KOPT-K1 (cell line): ENCODE results near the gene BIRC7.
"Not testable (repeated sequence)": the region's sequence is repeated elsewhere in the genome, so short reads cannot be mapped to it uniquely, and the experiment has no call there.

ENCODE experiments used
- H3K27ac ChIP-seq: fragments of 200-600 bp; sonication (generic); 2 replicates; pipeline ENCODE4 v1.5.1; 2016; ENCODE audit warnings: antibody characterized with exemption, mild to moderate bottlenecking, low read depth, low read length; ENCODE audit not compliant: poor library complexity, severe bottlenecking
- H3K36me3 ChIP-seq: fragments of 200-600 bp; sonication (generic); 2 replicates; pipeline ENCODE4 v1.5.1; 2017; ENCODE audit warnings: antibody characterized with exemption, mild to moderate bottlenecking, low read length, moderate library complexity; ENCODE audit not compliant: insufficient read depth
- H3K9me3 ChIP-seq: fragments of 200-600 bp; sonication (generic); 2 replicates; pipeline ENCODE4 v1.5.1; 2017; ENCODE audit warnings: antibody characterized with exemption, low read length, mild to moderate bottlenecking; ENCODE audit not compliant: insufficient read depth, poor library complexity, severe bottlenecking

BIRC7 gene

DNA sequence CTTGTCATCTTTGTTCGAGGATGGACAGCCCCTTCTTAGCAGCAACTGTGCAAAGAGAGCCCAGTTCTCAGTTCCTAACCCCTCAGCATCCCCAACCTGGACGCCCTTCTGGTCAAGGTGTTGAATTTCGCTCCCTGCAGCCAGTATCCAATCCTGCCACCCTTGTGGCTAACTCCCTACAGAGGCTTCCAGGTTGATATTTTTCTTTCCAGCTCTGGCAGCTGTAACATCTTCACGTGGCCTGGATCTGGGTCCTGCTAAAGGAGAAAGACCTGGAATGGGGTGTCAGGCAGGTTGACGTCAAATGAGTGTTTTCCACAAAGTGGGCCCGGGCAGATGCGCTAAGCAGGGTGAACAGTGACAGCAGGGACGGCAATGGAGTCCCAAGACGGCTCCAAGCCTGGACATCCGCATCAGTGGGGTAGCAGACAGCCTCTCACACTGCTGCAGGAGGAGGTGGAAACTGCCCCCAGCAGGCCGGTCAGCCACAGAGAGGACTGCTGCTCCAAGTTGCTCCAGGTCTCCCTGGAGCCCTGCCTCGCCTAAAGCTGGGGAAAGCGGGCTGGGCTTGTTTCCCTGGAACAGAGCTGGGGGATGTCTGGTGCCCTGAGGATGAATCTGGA is 18.7 kb upstream of the BIRC7 start:
- Histone ChIP-seq H3K27ac (peak overlapping the region; percentile 86), H3K9me3 (no peaks in the 10 kb centered on the region), H3K36me3 (peaks cover 30% of the 10 kb centered on the region)

DNA sequence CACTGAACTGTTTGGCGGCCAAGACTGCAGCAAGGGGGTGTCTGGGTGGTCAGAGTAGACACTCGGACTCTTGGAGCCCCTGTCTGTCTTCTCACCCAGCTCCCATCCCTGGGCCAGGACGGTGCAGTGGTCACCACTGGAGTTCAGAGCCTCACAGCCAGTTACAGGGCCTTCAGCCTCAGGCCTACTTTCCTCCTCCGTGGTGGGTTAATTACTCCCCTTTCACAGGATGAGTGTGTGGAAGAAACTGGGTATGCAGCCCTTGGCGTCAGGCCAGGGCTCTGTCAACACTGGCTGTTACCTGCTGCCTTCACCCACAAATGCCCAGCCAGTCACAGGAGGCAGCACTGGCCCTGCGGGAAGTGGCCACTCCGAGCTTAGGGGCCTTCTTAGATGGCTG is 18.0 kb upstream of the BIRC7 start:
- no peaks in the 10 kb centered on the region for H3K9me3 ChIP-seq
- H3K36me3 ChIP-seq = peaks cover 22% of the 10 kb centered on the region
- H3K27ac ChIP-seq = no peak overlapping the region

DNA sequence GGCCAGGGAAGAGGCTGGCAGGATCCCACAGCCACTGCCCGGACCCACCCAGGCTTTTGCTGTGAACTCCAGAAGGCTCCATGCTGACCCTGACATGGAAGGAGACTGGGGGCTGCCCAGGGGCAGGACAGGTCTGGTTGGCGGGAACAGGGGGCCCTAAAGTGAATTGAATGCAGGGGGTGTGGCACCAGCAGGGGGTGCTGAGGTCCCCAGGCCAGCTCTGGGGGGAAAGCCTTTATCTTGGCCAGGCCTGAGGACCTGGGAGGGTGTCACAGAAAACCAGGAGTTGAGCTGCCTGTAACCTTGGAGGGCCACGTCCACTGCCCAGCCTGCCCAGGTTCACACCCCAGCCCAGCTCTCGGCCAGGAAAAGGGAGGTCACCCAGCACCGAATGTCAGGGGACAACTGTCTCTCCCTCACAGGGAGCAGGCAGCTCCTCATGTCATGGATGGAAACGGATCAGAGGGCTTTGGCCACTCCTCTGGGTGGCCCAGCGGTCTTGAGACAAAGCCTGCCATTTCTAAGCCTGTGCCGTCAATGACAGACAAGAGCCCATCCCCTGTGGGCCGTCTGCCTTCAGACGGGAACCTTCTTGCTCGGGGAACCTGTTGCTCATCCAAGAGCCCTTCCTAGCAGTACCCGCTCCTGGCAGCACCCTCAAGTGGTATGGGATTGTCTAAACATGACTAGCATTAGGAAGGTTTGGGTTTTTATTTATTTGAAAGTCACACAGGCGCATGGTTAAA is 16.8 kb upstream of the BIRC7 start:
- H3K9me3 ChIP-seq = no peaks in the 10 kb centered on the region
- H3K27ac ChIP-seq = no peak overlapping the region
- peaks cover 10% of the 10 kb centered on the region for H3K36me3 ChIP-seq

DNA sequence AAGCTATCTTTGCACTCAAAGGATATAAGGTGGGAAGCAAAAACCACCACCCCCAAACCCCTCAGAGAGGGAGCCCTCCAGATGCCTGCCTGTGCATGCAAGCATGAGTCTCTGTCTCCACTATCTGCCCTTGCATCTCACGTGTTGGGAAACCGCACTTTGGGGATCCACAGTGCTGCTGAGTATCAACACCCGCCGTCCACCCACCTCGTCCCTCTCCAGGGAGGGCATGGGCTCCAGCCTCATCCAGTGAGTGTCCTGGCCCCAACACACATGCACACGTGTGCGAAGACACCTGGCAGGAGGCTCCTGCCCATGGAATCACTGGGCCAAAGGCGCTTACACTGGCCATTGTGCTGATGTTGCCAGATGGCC is 16.3 kb upstream of the BIRC7 start:
- peaks cover 5% of the 10 kb centered on the region for H3K36me3 ChIP-seq
- no peak overlapping the region for H3K27ac ChIP-seq
- H3K9me3 ChIP-seq = no peaks in the 10 kb centered on the region

DNA sequence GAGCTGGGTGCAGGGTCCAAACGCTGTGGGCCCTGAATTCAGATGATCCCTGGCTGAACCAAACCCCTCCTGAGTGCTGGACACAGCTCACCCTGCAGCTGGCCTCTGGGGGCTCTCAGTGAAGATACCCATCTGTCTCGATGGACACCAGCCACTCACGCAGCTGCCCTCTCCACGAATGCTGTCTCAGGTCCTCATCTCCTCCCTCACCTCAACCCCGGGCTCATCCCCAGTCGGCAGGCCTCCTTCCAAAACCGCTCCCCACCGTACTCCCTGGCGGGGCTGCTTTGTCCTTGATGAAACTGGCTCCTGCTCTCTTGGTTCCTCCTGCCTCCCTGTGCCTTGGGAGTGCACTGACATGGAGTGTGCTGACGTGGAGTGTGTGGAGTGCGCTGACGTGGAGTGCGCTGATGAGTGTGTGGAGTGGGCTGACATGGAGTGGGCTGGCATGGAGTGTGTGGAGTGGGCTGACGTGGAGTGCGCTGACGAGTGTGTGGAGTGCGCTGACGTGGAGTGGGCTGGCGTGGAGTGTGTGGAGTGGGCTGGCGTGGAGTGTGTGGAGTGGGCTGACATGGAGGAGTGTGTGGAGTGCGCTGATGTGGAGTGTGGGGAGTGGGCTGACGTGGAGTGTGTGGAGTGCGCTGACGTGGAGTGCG is 15.7 kb upstream of the BIRC7 start:
- H3K36me3 ChIP-seq = no peaks in the 10 kb centered on the region
- no peaks in the 10 kb centered on the region for H3K9me3 ChIP-seq
- H3K27ac ChIP-seq = no peak overlapping the region

DNA sequence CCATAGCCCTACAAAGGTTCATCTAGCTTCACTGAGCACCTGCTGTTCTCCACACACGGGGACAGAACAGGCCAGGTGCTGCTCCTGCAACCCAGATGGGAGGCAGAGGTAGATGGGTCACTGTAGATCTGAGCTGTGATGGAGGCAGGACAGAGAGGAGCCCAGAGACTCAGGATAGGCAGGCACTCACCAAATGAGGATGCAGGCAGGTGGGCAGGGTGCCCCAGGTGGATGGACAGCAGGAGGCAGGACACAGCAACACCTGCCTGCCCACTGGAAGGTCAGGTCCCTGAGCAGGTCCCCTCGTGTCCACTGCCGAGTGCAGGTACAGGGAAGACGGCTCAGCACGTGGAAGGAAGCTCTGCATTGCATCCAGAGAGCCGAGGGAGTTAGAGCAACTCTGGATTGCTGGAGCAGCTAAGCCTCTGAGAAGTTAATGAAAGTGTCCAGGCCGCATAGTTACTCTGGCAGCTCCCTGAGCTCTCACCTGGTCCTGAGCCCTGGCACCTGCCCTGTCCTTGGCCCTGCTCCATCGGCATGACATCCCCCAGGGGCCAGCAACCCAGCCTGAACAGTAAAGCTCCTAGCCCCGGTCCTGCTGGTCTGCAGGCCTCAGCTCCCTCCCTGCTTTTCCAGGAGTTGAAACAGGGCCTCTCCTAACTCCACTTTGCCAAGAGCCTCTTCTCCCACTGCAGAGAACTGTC is 14.9 kb upstream of the BIRC7 start:
- no peaks in the 10 kb centered on the region for H3K36me3 ChIP-seq
- H3K27ac ChIP-seq = no peak overlapping the region
- H3K9me3 ChIP-seq = no peaks in the 10 kb centered on the region

DNA sequence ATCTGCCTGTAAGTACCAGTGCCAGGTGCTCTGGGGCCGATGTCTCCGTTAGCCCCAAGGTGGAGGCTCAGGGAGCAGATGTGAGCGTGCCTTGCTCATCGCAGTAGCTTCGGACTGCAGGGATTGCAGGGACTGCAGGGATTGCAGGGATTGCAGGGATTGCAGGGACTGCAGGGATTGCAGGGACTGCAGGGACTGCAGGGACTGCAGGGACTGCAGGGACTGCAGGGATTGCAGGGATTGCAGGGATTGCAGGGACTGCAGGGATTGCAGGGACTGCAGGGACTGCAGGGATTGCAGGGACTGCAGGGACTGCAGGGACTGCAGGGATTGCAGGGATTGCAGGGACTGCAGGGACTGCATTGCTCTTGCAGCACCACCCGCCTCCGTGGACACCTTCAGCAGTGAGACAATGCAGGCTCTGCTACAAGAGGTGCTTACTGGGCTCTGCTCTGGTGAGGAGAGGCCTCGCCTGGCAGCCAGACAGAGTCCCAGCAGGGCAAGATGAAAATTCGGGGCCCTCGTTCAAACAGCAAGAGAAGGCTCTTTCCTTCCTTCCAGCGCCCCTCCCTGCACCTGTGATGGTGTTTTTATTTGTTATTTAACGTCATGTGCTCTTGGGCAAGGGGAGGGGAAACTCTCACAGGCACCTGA is 14.2 kb upstream of the BIRC7 start:
- H3K36me3 ChIP-seq, H3K9me3 ChIP-seq, H3K27ac ChIP-seq: not testable (repeated sequence)

DNA sequence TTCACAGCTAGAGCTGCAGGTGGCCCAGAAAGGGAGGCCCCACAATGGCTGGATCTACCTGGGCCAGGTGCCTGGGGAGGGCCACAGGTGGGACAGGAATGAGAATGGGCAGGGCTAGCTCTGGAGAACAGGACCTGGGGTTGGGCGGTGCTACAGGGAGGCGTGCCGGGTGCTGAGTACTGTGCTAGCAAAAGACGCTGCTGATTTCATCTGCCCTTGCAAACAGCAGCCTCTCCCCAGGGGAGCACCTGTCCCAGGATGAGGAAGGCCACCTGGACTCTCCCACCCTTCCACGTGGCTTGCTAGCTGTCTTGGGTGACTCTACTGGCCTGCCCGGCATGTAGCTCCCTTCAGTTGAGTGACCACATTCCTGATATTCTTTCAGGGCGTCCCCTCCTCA is 13.2 kb upstream of the BIRC7 start:
- Histone ChIP-seq H3K36me3 (no peaks in the 10 kb centered on the region), H3K27ac (no peak overlapping the region), H3K9me3 (no peaks in the 10 kb centered on the region)

DNA sequence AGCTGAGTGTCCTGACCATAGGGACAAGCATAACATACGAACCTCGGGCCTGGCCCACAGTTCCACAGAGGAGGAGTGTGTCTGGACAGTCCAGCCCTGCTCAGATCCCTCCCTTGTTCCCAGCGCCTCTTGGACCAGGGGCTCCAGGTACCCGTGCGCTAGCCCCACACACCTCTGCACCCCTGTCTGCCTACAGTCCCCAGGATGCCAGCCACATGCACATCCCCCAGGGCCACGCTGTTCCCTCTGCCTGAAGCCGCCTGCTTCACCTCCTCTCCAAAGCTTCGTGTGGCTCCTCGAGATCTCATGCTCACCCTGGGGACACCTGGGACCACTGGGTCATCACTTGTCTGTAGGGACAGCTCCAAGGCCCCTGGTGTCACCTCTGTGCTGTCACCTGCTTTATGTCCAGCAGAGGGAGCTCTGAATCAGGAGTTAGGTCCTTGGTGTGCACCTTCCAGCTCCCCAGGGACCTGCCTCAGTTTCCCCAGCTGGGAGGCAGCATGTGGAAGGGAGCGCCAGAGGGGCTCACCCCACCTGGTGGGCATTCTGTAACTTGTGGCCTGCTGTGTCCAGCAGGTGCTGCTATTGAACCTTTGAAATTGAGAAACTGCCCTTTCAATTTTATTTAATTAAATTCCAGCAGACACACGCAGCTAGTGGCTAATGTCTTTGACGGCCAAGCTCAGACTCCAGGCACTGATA is 12.4 kb upstream of the BIRC7 start:
- H3K36me3 ChIP-seq = no peaks in the 10 kb centered on the region
- H3K27ac ChIP-seq = no peak overlapping the region
- no peaks in the 10 kb centered on the region for H3K9me3 ChIP-seq

DNA sequence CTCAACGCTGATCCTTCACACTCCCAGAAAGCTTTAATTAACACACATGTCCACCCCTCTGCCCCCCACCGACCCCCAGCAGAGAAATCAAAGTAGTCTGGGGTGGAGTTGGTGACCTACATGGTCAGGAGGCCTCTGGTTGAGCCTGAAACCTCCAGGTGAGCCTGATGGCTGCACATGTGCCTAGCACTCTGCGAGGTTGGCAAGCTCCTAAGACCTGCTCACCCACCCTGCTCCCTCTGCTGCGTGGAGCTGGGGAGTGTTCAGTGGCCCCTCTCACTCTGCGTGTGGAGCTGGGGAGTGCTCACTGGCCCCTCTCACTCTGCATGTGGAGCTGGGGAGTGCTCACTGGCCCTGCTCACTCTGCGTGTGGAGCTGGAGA is 11.9 kb upstream of the BIRC7 start:
- H3K27ac ChIP-seq = no peak overlapping the region

DNA sequence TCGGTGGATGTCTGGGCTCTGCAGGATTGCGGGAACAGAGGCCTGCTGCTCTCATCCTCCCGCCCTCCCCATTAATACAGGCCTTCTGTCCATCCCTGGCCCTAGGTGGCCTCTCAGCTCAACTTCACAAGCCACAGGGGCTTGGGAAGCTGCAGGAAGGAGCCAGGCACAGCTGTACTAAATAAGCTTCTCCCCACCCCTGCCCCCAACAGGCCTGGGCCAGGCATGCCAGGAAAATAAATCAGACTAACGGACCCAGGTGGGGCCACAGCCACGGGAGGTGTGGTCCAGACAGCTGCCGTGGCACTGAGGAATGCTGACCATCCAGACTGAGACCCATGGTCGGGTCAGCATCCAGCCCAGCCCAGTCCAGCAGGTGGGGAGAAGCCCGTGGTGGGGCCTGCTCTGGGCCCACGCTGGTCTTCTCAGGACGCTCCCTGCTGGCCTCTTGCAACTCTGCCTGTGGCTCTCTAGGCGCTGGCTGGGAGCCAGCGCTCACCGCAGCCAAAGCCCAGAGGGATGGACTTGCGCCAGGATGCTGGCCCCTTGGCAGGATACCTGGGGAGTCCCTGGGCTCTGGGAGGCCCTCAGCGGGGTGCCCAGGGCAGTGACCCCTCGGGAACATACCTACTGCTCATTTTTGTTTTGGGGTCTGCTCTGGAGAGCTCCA is 11.2 kb upstream of the BIRC7 start:
- Histone ChIP-seq H3K36me3 (no peaks in the 10 kb centered on the region), H3K9me3 (no peaks in the 10 kb centered on the region), H3K27ac (no peak overlapping the region)

More for the DNA sequence above, 11.9 kb upstream of the BIRC7 start:
- Histone ChIP-seq H3K36me3 (no peaks in the 10 kb centered on the region), H3K9me3 (no peaks in the 10 kb centered on the region)

DNA sequence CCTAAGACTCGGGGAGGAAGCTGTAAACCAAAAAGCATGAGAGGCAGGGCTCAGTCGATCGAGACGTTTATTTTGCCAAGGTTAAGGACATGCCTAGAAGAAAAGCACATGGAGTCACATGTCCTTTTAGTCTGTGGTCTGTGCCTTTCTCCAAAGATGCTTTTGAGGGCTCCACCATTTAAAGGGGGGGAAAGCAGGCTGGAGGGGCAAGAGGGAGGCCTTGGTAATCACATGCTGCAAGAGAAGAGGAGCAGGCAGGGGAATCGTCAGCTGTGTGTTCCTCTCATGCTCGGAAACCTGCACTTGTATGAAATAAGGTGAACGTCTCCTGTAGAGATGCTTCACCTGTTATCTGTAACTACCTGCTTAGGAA is 10.6 kb upstream of the BIRC7 start:
- Histone ChIP-seq H3K36me3 (no peaks in the 10 kb centered on the region), H3K27ac (no peak overlapping the region), H3K9me3 (no peaks in the 10 kb centered on the region)

DNA sequence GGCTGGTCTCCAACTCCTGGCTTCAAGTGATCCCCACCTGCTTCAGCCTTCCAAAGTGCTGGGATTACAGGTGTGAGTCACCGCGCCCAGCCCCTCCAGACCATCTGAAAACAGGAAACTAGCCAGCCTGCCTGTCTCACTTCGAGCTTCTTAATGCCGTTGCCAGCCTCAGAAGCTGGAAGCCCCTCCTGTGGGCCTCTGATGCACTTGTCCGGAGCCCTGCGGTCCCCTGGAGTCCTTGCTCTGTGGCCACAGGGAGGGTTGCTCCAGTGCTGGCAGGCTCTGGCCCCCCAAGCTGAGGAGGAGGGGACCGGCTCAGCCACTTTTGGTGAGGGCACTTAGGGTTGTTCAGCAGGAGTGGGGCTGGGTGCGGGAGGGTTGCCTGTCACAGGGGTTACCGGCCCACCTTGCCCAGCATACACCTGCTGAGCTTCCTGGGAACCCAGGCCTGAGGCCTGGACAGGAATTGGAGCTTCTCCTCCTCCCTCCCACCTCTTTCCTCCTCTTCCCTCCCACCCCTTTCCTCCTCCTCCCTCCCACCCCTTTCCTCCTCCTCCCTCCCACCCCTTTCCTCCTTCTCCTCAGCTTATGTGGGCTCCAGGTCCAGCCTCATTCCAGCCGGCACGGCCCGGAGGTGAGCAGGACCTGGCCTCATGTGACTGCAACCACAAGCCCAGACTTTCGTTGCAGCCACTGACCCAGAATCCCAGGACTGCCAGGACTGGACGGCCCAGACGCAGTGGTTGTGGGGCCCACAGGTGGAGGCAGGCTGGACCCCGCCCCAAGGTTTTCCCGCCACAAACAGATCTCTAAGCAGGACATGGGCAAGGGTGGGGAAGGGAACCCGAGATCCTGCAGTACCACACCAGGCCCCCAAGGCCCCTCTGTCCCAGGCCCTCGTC is 9.4 kb upstream of the BIRC7 start:
- Histone ChIP-seq H3K36me3 (no peaks in the 10 kb centered on the region), H3K27ac (no peak overlapping the region), H3K9me3 (no peaks in the 10 kb centered on the region)
